IMR-90 (cell line): ENCODE results near the gene EHF. TPM values are rescaled to one million over a fixed set of nuclear protein-coding genes. Genes with fewer than 3 reads are reported as not detected.

ENCODE experiments used
- ATAC-seq: fragments of 200-7000 bp; cut with Tn5 transposase; 2 replicates; pipeline ENCODE4 v1.9.1; 2020; ENCODE audit warnings: low read depth, mild to moderate bottlenecking, moderate library complexity
- BruUV-seq: library from RNA; stranded (reverse); fragments of 400-500 nt; replicated peaks from 2 replicates; lab custom pipeline; 2021; lab: Mats Ljungman, UMichigan
- CTCF ChIA-PET: fragments of 300-600 bp; formaldehyde crosslinking; extraction: SDS; loops from one replicate; lab custom pipeline; 2021; ENCODE audit warnings: antibody characterized with exemption; lab: Yijun Ruan, JAX
- POLR2A ChIA-PET: fragments of 300-600 bp; sonication (Branson Sonifier 250); formaldehyde crosslinking; loops from one replicate; lab custom pipeline; 2022; ENCODE audit warnings: antibody characterized with exemption; ENCODE audit not compliant: unreplicated experiment; lab: Charles Lee
- DNase-seq: peaks from one replicate; pipeline ENCODE4 v3.0.0; 2013
- H2AFZ ChIP-seq: replicated peaks from 2 replicates; pipeline ENCODE3; 2013; ENCODE audit warnings: low read length, mild to moderate bottlenecking; ENCODE audit not compliant: poor library complexity
- H2AK5ac ChIP-seq: 2 replicates; pipeline ENCODE4 v1.6.1; 2013; ENCODE audit warnings: low read depth, low read length, inconsistent platforms
- H2AK9ac ChIP-seq: replicated peaks from 2 replicates; pipeline ENCODE3; 2013; ENCODE audit warnings: mild to moderate bottlenecking, low read depth, low read length, moderate library complexity; ENCODE audit not compliant: poor library complexity
- H2BK120ac ChIP-seq: 2 replicates; pipeline ENCODE4 v1.6.1; 2013; ENCODE audit warnings: low read depth, low read length, inconsistent platforms
- H2BK15ac ChIP-seq: 3 replicates; pipeline ENCODE4 v1.6.1; 2013; ENCODE audit warnings: low read depth, low read length, inconsistent platforms
- H2BK20ac ChIP-seq: 2 replicates; pipeline ENCODE4 v1.6.1; 2013; ENCODE audit warnings: low read depth, mild to moderate bottlenecking, inconsistent platforms, low read length, moderate library complexity
- H2BK5ac ChIP-seq: 2 replicates; pipeline ENCODE4 v1.6.1; 2013; ENCODE audit warnings: mild to moderate bottlenecking, low read depth, low read length, inconsistent platforms; ENCODE audit not compliant: poor library complexity, severe bottlenecking
- H3K14ac ChIP-seq: replicated peaks from 2 replicates; pipeline ENCODE4 v1.6.1; 2013; ENCODE audit warnings: low read depth, low read length, inconsistent platforms
- H3K18ac ChIP-seq: 2 replicates; pipeline ENCODE4 v1.6.1; 2013; ENCODE audit warnings: low read depth, low read length, control low read depth
- H3K23ac ChIP-seq: 2 replicates; pipeline ENCODE4 v1.6.1; 2013; ENCODE audit warnings: low read depth, low read length, inconsistent platforms
- H3K27ac ChIP-seq: 2 replicates; pipeline ENCODE4 v1.5.1; 2013; ENCODE audit warnings: mild to moderate bottlenecking, control low read depth, low read length; ENCODE audit not compliant: insufficient read depth
- H3K27me3 ChIP-seq: 2 replicates; pipeline ENCODE4 v1.6.1; 2013; ENCODE audit warnings: low read length; ENCODE audit not compliant: control insufficient read depth, insufficient read depth
- H3K36me3 ChIP-seq: 2 replicates; pipeline ENCODE4 v1.6.1; 2013; ENCODE audit warnings: low read length, mixed read lengths; ENCODE audit not compliant: control insufficient read depth, insufficient read depth
- H3K4ac ChIP-seq: 2 replicates; pipeline ENCODE4 v1.6.1; 2013; ENCODE audit warnings: low read depth, low read length, inconsistent platforms
- H3K4me1 ChIP-seq: 2 replicates; pipeline ENCODE4 v1.6.1; 2013; ENCODE audit warnings: low read length, mixed read lengths; ENCODE audit not compliant: control insufficient read depth, insufficient read depth
- H3K4me2 ChIP-seq: 2 replicates; pipeline ENCODE4 v1.6.1; 2013; ENCODE audit warnings: low read depth, mild to moderate bottlenecking, control low read depth, low read length, moderate library complexity
- H3K4me3 ChIP-seq: 2 replicates; pipeline ENCODE4 v1.5.1; 2013; ENCODE audit warnings: low read depth, mild to moderate bottlenecking, control low read depth, low read length, moderate library complexity; ENCODE audit not compliant: insufficient read depth
- H3K56ac ChIP-seq: 2 replicates; pipeline ENCODE4 v1.6.1; 2013; ENCODE audit warnings: low read length, inconsistent platforms; ENCODE audit not compliant: insufficient read depth; ENCODE audit errors: extremely low read depth
- H3K79me1 ChIP-seq, 2 experiments: 2 replicates each; pipeline ENCODE4 v1.6.1; 2013; ENCODE audit warnings: low read length in 2 of 2, inconsistent platforms in 1 of 2, low read depth in 1 of 2
- H3K9ac ChIP-seq: 2 replicates; pipeline ENCODE4 v1.6.1; 2013; ENCODE audit warnings: low read depth, low read length, control low read depth
- H3K9me1 ChIP-seq: 2 replicates; pipeline ENCODE4 v1.6.1; 2013; ENCODE audit warnings: low read length, inconsistent platforms; ENCODE audit not compliant: insufficient read depth
- H3K9me3 ChIP-seq: 2 replicates; pipeline ENCODE4 v1.6.1; 2013; ENCODE audit warnings: low read length; ENCODE audit not compliant: control insufficient read depth, insufficient read depth
- H4K20me1 ChIP-seq: 2 replicates; pipeline ENCODE4 v1.6.1; 2013; ENCODE audit warnings: low read length, inconsistent platforms; ENCODE audit not compliant: insufficient read depth
- H4K5ac ChIP-seq: 2 replicates; pipeline ENCODE4 v1.6.1; 2013; ENCODE audit warnings: mild to moderate bottlenecking, low read depth, low read length, control low read depth
- H4K8ac ChIP-seq, 2 experiments: 2 replicates each; pipeline ENCODE4 v1.6.1; 2013; ENCODE audit warnings: low read depth in 2 of 2, low read length in 2 of 2, control low read depth in 1 of 2, inconsistent platforms in 1 of 2
- H4K91ac ChIP-seq: 2 replicates; pipeline ENCODE4 v1.6.1; 2013; ENCODE audit warnings: low read depth, low read length, inconsistent platforms; ENCODE audit not compliant: insufficient read depth
- BHLHE40 ChIP-seq: fragments of 150-350 bp; IDR thresholded peaks from 2 replicates; pipeline ENCODE4 v1.6.1; 2016; ENCODE audit warnings: mild to moderate bottlenecking, low read depth, low read length
- CEBPB ChIP-seq: IDR thresholded peaks from 2 replicates; pipeline ENCODE4 v1.6.1; 2012; ENCODE audit warnings: low read depth, low read length, improper control_type of control experiment
- CHD1 ChIP-seq: IDR thresholded peaks from 2 replicates; pipeline ENCODE4 v1.6.1; 2012; ENCODE audit warnings: low read depth, low read length, improper control_type of control experiment
- FOS ChIP-seq: fragments of 150-350 bp; IDR thresholded peaks from 2 replicates; pipeline ENCODE4 v1.6.1; 2016; ENCODE audit warnings: low read depth, low read length
- MAFK ChIP-seq: IDR thresholded peaks from 2 replicates; pipeline ENCODE4 v1.6.1; 2012; ENCODE audit warnings: low read depth, low read length, improper control_type of control experiment
- MAZ ChIP-seq: IDR thresholded peaks from 2 replicates; pipeline ENCODE4 v1.6.1; 2012; ENCODE audit warnings: low read depth, mild to moderate bottlenecking, low read length, improper control_type of control experiment, moderate library complexity, borderline replicate concordance
- MXI1 ChIP-seq: IDR thresholded peaks from 2 replicates; pipeline ENCODE4 v1.6.1; 2012; ENCODE audit warnings: low read depth, mild to moderate bottlenecking, low read length, moderate library complexity, borderline replicate concordance
- NFE2L2 ChIP-seq: fragments of 150-350 bp; IDR thresholded peaks from 2 replicates; pipeline ENCODE4 v1.6.1; 2016; ENCODE audit warnings: low read depth, mild to moderate bottlenecking, low read length
- POLR2A ChIP-seq: IDR thresholded peaks from 2 replicates; pipeline ENCODE4 v1.6.1; 2012; ENCODE audit warnings: mild to moderate bottlenecking, low read depth, low read length
- RAD21 ChIP-seq: IDR thresholded peaks from 2 replicates; pipeline ENCODE4 v1.6.1; 2012; ENCODE audit warnings: low read length, improper control_type of control experiment
- RCOR1 ChIP-seq: IDR thresholded peaks from 2 replicates; pipeline ENCODE4 v1.6.1; 2012; ENCODE audit warnings: mild to moderate bottlenecking, low read length, improper control_type of control experiment; ENCODE audit not compliant: insufficient replicate concordance
- SMC3 ChIP-seq: fragments of 150-350 bp; IDR thresholded peaks from 2 replicates; pipeline ENCODE4 v1.6.1; 2016; ENCODE audit warnings: low read depth, mild to moderate bottlenecking, antibody characterized with exemption, low read length, moderate library complexity
- WGBS, 2 experiments: methylation state at CpG; one replicate each; pipeline versions ENCODE4 v1.1.5 to v1.1.7; 2013; ENCODE audit warnings: missing lambda C conversion rate in 2 of 2; ENCODE audit not compliant: insufficient read length in 1 of 2; ENCODE audit errors: extremely low coverage in 2 of 2; 5-methylcytosine and 5-hydroxymethylcytosine counted together
- dilution Hi-C: fragments of 300-500 bp; cut with HindIII; formaldehyde crosslinking; loops from one replicate; pipeline ENCODE4 v1.14.3; 2018; ENCODE audit warnings: low sequenced_read_pairs; ENCODE audit not compliant: unreplicated experiment
- in situ Hi-C: fragments of 300-500 bp; cut with MboI; formaldehyde crosslinking; loops from 3 replicates; pipeline ENCODE4 v1.14.3; 2019; ENCODE audit warnings: low sequenced_read_pairs, inconsistent platforms, mixed read lengths
- intact Hi-C: fragments of 100-400 bp; cut with micrococcal nuclease; formaldehyde crosslinking; loops from 2 replicates; pipeline ENCODE4 v1.10.0; 2022
- polyA plus RNA-seq, 3 experiments: library from polyadenylated mRNA; depleted of rRNA; stranded (reverse); fragments of >200 nt; gene quantifications; 2 replicates each; pipeline ENCODE4 v1.2.3, GENCODE V29; 2012; ENCODE audit warnings: low replicate concordance in 1 of 3
- total RNA-seq: library from RNA; depleted of rRNA; stranded (reverse); fragments of >200 nt; gene quantifications from 2 replicates; pipeline ENCODE4 v1.2.3, GENCODE V29; 2012
- TF ChIP-seq, protein P1 (sequence below): fragments of 150-350 bp; IDR thresholded peaks from 2 replicates; pipeline ENCODE4 v1.6.1; 2016; ENCODE audit warnings: low read depth, mild to moderate bottlenecking, low read length, moderate library complexity, borderline replicate concordance
- TF ChIP-seq, protein P2 (sequence below): conservative IDR thresholded peaks from 2 replicates; pipeline ENCODE4 v1.5.1; 2012; ENCODE audit warnings: mild to moderate bottlenecking, low read depth, low read length, improper control_type of control experiment
- TF ChIP-seq, protein P3 (sequence below): fragments of 150-350 bp; IDR thresholded peaks from 2 replicates; pipeline ENCODE4 v1.6.1; 2017; ENCODE audit warnings: mild to moderate bottlenecking, antibody characterized with exemption, low read length, low read depth

Gene EHF
- total and polyA plus RNA-seq, 2 of the 4 experiments (the other 2 are of a cell fraction): under 0.01 TPM; not detected in 1

DNA sequence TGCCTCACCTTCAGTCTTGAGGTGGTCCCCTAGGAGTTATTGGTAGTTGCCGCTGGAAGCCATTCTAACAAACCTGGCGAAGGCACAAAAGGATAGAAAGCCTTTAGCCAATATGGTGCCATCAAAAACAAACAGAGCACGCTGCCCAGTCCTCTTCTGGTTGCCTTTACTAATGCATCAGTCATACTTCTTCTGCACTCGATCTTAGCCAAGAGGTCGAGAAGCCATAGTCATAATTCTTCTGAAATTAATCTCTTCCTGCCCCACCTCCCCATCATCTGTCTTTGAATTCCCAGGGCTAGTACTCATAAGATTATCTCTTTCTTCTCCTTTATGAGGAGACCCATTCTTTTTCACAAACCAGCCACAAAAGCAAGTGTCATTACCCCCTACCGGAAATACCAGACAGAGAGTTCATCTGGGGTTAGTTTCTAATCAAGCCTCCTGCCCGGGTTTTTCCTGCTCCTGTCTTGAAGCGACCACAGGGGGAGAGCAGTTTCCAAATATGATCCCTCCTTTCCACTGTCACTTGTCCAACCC is 21.4 kb upstream of the EHF start:
- CTCF ChIA-PET: no interaction called here
- peak overlapping the region; percentile 47; the same call in 1 of the 2 replicates for H3K27ac ChIP-seq
- no peak; the same call in 1 of the 2 replicates for TF ChIP-seq RAD21
- TF ChIP-seq SMC3: no peak
- TF ChIP-seq, protein P1, sequence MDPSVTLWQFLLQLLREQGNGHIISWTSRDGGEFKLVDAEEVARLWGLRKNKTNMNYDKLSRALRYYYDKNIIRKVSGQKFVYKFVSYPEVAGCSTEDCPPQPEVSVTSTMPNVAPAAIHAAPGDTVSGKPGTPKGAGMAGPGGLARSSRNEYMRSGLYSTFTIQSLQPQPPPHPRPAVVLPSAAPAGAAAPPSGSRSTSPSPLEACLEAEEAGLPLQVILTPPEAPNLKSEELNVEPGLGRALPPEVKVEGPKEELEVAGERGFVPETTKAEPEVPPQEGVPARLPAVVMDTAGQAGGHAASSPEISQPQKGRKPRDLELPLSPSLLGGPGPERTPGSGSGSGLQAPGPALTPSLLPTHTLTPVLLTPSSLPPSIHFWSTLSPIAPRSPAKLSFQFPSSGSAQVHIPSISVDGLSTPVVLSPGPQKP: no peak
- TF ChIP-seq BHLHE40: no peak
- peak; percentile 6; the same call in 1 of the 2 replicates for TF ChIP-seq MAZ
- TF ChIP-seq, protein P2, sequence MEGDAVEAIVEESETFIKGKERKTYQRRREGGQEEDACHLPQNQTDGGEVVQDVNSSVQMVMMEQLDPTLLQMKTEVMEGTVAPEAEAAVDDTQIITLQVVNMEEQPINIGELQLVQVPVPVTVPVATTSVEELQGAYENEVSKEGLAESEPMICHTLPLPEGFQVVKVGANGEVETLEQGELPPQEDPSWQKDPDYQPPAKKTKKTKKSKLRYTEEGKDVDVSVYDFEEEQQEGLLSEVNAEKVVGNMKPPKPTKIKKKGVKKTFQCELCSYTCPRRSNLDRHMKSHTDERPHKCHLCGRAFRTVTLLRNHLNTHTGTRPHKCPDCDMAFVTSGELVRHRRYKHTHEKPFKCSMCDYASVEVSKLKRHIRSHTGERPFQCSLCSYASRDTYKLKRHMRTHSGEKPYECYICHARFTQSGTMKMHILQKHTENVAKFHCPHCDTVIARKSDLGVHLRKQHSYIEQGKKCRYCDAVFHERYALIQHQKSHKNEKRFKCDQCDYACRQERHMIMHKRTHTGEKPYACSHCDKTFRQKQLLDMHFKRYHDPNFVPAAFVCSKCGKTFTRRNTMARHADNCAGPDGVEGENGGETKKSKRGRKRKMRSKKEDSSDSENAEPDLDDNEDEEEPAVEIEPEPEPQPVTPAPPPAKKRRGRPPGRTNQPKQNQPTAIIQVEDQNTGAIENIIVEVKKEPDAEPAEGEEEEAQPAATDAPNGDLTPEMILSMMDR: no peak
- TF ChIP-seq CHD1: no peak
- TF ChIP-seq MAFK: no peak
- peak; percentile 60 for TF ChIP-seq RCOR1
- TF ChIP-seq POLR2A: no peak
- no peak for TF ChIP-seq MXI1
- TF ChIP-seq, protein P3, sequence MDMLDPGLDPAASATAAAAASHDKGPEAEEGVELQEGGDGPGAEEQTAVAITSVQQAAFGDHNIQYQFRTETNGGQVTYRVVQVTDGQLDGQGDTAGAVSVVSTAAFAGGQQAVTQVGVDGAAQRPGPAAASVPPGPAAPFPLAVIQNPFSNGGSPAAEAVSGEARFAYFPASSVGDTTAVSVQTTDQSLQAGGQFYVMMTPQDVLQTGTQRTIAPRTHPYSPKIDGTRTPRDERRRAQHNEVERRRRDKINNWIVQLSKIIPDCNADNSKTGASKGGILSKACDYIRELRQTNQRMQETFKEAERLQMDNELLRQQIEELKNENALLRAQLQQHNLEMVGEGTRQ: no peak
- TF ChIP-seq CEBPB: peak; percentile 26; the same call in 1 of the 2 replicates
- no peak for TF ChIP-seq FOS
- TF ChIP-seq NFE2L2: no peak

More for the DNA sequence above, 21.4 kb upstream of the EHF start:
- Histone ChIP-seq H2BK20ac (peak overlapping the region; percentile 99), H4K91ac (peak overlapping the region; percentile 97), H3K18ac (peak overlapping the region; percentile 90), H3K4me1 (peaks cover 19% of the 10 kb centered on the region), H2BK15ac (peak overlapping the region; percentile 96; the same call in 2 of the 3 replicates), H3K79me1 (peaks cover 0 to 3% of the 10 kb centered on the region in 2 experiments; a peak in 1 of 4 replicates), H3K23ac (peak overlapping the region; percentile 92; the same call in 1 of the 2 replicates), H3K56ac (peak overlapping the region; percentile 73), H3K36me3 (no peaks in the 10 kb centered on the region), H2AK5ac (peak overlapping the region; percentile 98), H3K9me3 (no peaks in the 10 kb centered on the region; the same call in 1 of the 2 replicates), H3K9me1 (peaks cover 14% of the 10 kb centered on the region), H3K27me3 (no peaks in the 10 kb centered on the region), H4K20me1 (no peaks in the 10 kb centered on the region), H3K4ac (peak overlapping the region; percentile 97), H3K4me3 (no peak overlapping the region), H2AFZ (peak overlapping the region; percentile 76), H4K5ac (peak overlapping the region; percentile 71), H3K4me2 (peak overlapping the region; percentile 14; the same call in 1 of the 2 replicates), H3K14ac (peak overlapping the region; percentile 98), H2BK5ac (peak overlapping the region; percentile 87), H3K9ac (no peak overlapping the region), H2AK9ac (peak overlapping the region; percentile 91), H2BK120ac (peak overlapping the region; percentile 100), H4K8ac (peak overlapping the region; percentile 90 to 96)
- in situ Hi-C loops (loop anchor here (25.0 kb wide), 1 partner anchor 563 kb away; no protein-coding TSS in a partner anchor), dilution Hi-C loops (no loop called here), intact Hi-C loops (no loop called here)
- no TSS peak for BruUV-seq
- DNase-seq (peak; percentile 79), ATAC-seq (peak; percentile 66)
- POLR2A ChIA-PET: no interaction called here
- WGBS, 2 experiments: 0% methylated on average over 1 of the region's 8 CpGs; no CpG with 5 or more reads in 1 of the 2 experiments
